Lung (tissue), 12 donors: ENCODE results near the gene INTS7. TPM values are rescaled to one million over a fixed set of nuclear protein-coding genes. Genes with fewer than 3 reads are reported as not detected.

ENCODE experiments used
- ATAC-seq: fragments of 200-7000 bp; cut with Tn5 transposase; one replicate; pipeline ENCODE4 v1.9.1; 2020; ENCODE audit warnings: moderate number of reproducible peaks; ENCODE audit not compliant: insufficient read depth, low FRiP score
- DNase-seq, 3 donors: peaks; one replicate each; pipeline ENCODE4 v3.0.0-alpha.2; 2013 to 2017
- H3K27ac ChIP-seq, 2 donors: one replicate each; pipeline ENCODE4 v1.5.1; 2013; ENCODE audit warnings: mild to moderate bottlenecking in 2 of 2, moderate library complexity in 2 of 2, control low read depth in 1 of 2, inconsistent platforms in 1 of 2, low read depth in 1 of 2, low read length in 1 of 2
- H3K27me3 ChIP-seq, 3 donors: one replicate each; pipeline ENCODE4 v1.5.1; 2013; ENCODE audit warnings: low read length in 2 of 3; ENCODE audit not compliant: control insufficient read depth in 3 of 3, insufficient read depth in 3 of 3
- H3K36me3 ChIP-seq, 4 donors: one replicate each; pipeline ENCODE4 v1.5.1; 2013; ENCODE audit warnings: low read length in 4 of 4, mild to moderate bottlenecking in 1 of 4, moderate library complexity in 1 of 4; ENCODE audit not compliant: control insufficient read depth in 4 of 4, insufficient read depth in 4 of 4
- H3K4me1 ChIP-seq, 5 donors: one replicate each; pipeline ENCODE4 v1.5.1; 2013; ENCODE audit warnings: low read length in 5 of 5, mild to moderate bottlenecking in 2 of 5, moderate library complexity in 1 of 5; ENCODE audit not compliant: control insufficient read depth in 5 of 5, insufficient read depth in 5 of 5
- H3K4me3 ChIP-seq: one replicate; pipeline ENCODE4 v1.5.1; 2013; ENCODE audit warnings: mild to moderate bottlenecking, control low read depth, moderate library complexity
- H3K9ac ChIP-seq, 2 donors: one replicate each; pipeline ENCODE4 v1.5.1; 2013; ENCODE audit warnings: low read length in 2 of 2, control low read depth in 1 of 2; ENCODE audit not compliant: insufficient read depth in 1 of 2
- H3K9me3 ChIP-seq, 4 donors: one replicate each; pipeline ENCODE4 v1.5.1; 2013; ENCODE audit warnings: low read length in 3 of 4, mild to moderate bottlenecking in 1 of 4, moderate library complexity in 1 of 4; ENCODE audit not compliant: control insufficient read depth in 4 of 4, insufficient read depth in 3 of 4
- CTCF ChIP-seq: IDR thresholded peaks from 2 replicates; pipeline ENCODE4 v1.5.1; 2012; ENCODE audit warnings: mild to moderate bottlenecking; ENCODE audit errors: control extremely low read depth, extremely low read depth
- WGBS, 2 donors: extraction: QIAGEN DNeasy Blood & Tissue Kit; methylation state at CpG; one replicate each; pipeline ENCODE4 v1.1.7; 2013; 5-methylcytosine and 5-hydroxymethylcytosine counted together
- polyA plus RNA-seq, 2 donors: library from polyadenylated mRNA; stranded (reverse); fragments of 200-250 nt; gene quantifications; one replicate each; pipeline ENCODE4 v1.2.1, GENCODE V29; 2013
- total RNA-seq, 2 donors: library from RNA; depleted of rRNA in 1 of 2; stranded (reverse); fragments of >200 nt in 1 of 2; gene quantifications; one replicate each; pipeline ENCODE4 v1.2.1, GENCODE V29; 2014 to 2021
- donor health status: control.
- donor health status: control.
- donor health status: Bipolar disorder and iron deficiency.
- donor health status: healthy.
- donor health status: DM: yes; HTN: yes; CAD: no.

INTS7 gene
- total and polyA plus RNA-seq, 4 donors: 6.4 to 18.9 (median 11.8) TPM

GRCh38 chr1:212009561-212009960 is 25.8 kb downstream of the INTS7 start:
- WGBS, 2 donors: 93 to 95% methylated on average over 1 of the region's 1 CpG
- Histone ChIP-seq H3K9me3 (no peaks in the 10 kb centered on the region), H3K9ac (no peak overlapping the region), H3K27ac (no peak overlapping the region), H3K4me1 (no peaks in the 10 kb centered on the region), H3K36me3 (peaks cover 2 to 22% (median 14%) of the 10 kb centered on the region in 4 donors), H3K4me3 (no peak overlapping the region), H3K27me3 (no peaks in the 10 kb centered on the region)
- TF ChIP-seq CTCF: no peak
- ATAC-seq (no peak), DNase-seq (no peak)

- DNase-seq (no peak), ATAC-seq (no peak)
- TF ChIP-seq CTCF: no peak
- no peaks in the 10 kb centered on the region for H3K4me1 ChIP-seq
- H3K36me3 ChIP-seq: peaks cover 2 to 22% (median 13%) of the 10 kb centered on the region in 4 donors
- H3K9ac ChIP-seq: no peak overlapping the region
- 86 to 91% methylated on average over 9 of the region's 9 CpGs for WGBS, 2 donors
- no peaks in the 10 kb centered on the region for H3K9me3 ChIP-seq
- no peak overlapping the region for H3K27ac ChIP-seq
- no peak overlapping the region for H3K4me3 ChIP-seq
- no peaks in the 10 kb centered on the region for H3K27me3 ChIP-seq
Observed at GRCh38 chr1:212007886-212008285, 27.5 kb downstream of the INTS7 start.

GRCh38 chr1:212007178-212007577 is 28.2 kb downstream of the INTS7 start:
- DNase-seq (no peak), ATAC-seq (no peak)
- Histone ChIP-seq H3K27me3 (no peaks in the 10 kb centered on the region), H3K27ac (no peak overlapping the region), H3K9me3 (no peaks in the 10 kb centered on the region), H3K4me3 (no peak overlapping the region), H3K36me3 (peaks cover 2 to 22% (median 15%) of the 10 kb centered on the region in 4 donors), H3K9ac (no peak overlapping the region), H3K4me1 (no peaks in the 10 kb centered on the region)
- WGBS, 2 donors: 95 to 96% methylated on average over 4 of the region's 4 CpGs
- TF ChIP-seq CTCF: no peak
